ENCODE data around the gene RREB1.

The RREB1 gene

DNA sequence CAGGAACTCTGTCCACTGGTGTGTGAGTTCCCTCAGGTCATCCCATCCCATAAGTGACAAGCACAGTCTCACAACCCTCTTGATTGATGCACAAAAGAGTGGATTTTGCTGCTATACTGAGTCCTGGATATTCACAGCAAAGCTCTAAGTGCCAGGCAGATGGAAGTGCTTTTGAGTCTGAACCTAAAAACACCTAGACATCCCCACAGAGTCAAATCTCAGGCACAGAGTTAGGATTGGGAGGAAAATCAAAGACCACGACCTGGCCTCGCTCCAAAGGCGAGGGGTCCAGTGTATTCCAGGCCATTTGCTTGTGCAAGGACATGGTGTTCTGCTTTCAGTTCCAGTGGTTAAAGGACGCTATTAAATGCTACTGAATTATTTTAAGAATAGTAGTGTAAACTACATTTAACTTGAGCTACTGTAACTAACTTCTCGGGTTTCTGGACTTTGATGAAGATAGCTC is 56.8 kb downstream of the RREB1 start:
- no peak for DNase-seq (ENCODE audit: low read depth, low spot score)

DNA sequence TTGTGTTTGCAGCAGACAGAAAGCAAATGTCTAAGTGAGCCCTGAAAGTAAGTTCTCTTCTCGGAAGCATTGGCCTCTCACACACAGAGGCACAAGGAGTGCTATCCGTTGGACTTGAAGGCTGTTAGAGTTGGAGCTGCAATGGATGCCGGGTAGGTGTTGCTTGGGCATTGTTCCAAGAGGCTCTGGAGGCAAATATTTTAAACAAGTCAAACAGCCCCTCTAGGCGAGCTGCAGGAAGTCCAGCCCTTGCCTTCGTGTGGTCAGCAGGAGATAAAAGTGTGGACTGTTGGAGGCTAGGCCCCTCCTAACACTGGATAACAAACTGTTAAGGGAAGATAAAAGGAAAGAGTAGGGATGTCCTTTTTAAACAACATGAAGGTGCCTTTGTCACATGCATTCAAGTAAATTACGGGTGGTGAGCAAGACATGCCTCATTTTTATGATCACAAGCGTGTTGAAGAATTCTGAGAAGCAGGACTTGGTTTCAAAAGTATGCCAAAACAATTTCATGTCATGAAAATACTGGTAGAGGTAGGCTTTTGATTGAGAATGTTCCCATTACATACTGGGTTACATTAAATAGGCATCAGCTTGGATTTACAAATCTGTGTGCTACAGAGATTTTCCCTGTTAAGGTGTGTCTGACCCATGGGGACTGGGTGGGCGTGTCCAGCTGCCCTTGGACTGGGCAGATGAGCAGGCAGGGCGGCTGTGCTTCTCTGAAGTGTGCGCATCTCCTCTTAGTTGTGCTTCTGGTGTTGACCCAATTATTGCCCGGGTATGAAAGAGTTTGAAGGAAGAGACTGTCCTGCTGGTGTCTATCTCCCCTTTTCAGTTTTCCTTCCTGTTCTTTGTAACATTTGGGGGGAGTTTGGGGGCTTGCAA is 57.5 kb downstream of the RREB1 start:
- DNase-seq (ENCODE audit: low read depth, low spot score), result no peak

DNA sequence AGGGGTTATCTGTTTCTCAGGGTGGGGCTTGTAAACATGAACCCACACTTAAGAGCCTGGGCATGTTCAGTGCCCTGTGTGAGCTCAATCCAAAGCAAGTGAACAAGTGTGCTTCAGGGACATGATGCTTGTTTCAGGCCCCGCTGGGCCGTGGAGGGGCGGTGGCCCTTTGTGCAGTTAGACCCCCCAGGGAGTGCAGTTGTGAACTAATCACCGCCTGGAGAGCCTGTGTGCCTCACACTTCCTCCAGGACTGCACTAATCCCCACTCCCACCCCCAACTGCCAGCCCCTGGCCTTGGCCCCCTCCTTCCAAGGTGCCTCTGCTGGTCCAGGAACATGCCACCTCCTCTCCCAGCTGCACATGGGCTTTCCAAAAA is 58.1 kb downstream of the RREB1 start:
- no peak for DNase-seq (ENCODE audit: low read depth, low spot score)

- no peak for DNase-seq (ENCODE audit: low read depth, low spot score)
Measured at GRCh38 chr6:7166410-7167293, 58.9 kb downstream of the RREB1 start.

DNA sequence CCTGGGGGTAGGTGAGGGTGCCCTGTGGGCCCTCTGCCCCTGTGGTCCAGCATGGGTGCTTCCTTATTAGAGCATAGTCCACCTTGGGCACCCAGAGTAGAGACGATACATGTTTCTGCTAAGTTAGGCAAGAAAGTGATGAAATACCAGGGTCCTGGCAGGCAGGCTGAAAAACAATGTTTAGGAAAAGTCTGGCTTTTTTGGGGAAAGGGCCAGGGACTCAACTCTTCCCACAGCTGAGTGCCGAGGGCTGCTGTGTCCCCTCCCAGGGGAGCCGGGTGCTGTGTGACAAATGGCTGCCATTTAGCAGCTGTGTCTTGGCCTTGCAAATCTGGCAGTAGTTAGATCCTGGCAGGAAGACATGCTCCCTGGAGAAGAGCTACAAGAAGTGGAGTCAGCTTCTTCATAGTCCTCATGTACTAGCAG is 61.5 kb downstream of the RREB1 start:
- no peak for DNase-seq (ENCODE audit: low read depth, low spot score)

- DNase-seq (ENCODE audit: low read depth, low spot score), result no peak
Measured at GRCh38 chr6:7170117-7170732, 62.5 kb downstream of the RREB1 start.

DNA sequence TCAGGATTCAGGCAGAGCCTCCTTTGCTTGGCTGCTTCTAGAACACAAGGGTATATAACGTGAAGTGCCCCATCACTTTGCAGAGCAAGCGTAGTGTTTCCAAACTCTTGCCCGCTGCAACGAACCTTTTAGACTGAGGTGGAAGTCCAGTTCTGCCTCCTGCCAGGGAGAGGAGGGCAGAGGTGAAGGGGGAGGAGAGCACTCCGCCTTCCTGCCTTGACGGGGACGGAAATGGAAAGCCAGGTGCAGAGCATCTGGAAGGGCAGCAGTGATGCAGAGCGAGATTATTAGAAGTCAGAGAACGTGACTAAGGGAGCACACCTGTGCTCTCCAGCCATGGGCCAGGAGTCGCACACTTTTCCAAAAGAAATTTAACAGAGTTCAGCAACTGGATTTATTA is 63.4 kb downstream of the RREB1 start:
- no peak for DNase-seq (ENCODE audit: low read depth, low spot score)

GRCh38 chr6:7171733-7172132 is 64.0 kb downstream of the RREB1 start:
- no peak for DNase-seq (ENCODE audit: low read depth, low spot score)

DNA sequence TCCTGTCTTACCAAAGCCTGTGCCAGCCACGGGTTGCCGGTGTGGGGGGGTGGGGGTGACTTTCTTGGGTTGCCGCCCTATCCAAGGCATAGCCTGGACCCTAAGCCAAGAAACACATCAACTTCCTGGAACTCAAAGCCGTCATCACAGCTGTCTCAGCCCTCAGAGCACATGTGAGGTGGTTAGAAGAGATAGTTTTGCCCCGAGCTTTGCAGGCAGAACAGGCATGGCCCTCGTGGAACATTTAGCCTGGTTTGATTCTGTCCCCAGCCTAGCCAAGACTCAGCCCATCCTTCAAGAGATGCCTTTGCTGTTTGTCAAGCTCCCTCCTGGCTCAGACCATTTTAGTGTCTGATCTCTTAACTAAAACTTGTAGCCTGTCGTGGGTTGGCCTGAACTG is 64.9 kb downstream of the RREB1 start:
- no peak for DNase-seq (ENCODE audit: low read depth, low spot score)

- no peak for DNase-seq (ENCODE audit: low read depth, low spot score)
Measured at GRCh38 chr6:7173843-7174503, 66.2 kb downstream of the RREB1 start.

DNA sequence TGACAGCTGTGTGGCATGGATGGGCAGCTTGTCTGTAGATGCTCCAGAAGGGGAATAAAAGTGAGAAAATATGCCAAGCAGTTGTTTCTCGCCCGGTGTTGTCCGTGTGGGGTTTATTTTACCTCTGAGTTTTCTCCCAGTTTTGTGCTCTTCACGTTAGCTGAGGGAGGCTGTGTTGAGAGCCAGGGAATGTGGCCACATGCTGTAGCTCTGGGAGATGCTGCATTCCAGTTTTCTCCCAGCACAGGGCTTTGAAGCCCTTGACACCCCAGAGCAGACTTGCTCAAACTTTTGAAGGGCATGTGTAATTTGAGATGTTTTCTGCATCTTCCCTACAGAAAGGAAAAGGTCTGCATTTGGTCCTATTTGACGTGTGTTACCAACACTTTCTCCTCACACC is 67.7 kb downstream of the RREB1 start:
- DNase-seq (ENCODE audit: low read depth, low spot score), result no peak

DNA sequence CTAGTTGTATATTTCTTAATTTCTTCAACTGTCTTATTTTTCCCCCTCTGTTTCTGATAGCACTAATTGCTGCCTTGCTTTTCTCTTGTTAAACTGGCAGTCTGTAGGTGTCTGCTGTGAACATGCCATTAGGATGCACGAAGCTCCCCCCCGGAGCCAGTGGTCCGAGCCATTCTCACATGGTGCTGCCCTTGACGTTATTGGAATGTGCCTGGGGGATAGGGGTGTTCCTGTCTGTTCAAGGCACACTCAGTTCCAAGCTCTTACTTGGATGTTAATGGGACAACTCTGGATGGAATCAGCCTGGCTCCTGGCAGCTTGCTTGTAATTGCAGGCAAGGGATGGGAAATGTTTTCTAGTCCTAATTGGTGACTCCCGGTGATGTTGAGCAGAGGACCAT is 68.4 kb downstream of the RREB1 start:
- no peak for DNase-seq (ENCODE audit: low read depth, low spot score)

DNA sequence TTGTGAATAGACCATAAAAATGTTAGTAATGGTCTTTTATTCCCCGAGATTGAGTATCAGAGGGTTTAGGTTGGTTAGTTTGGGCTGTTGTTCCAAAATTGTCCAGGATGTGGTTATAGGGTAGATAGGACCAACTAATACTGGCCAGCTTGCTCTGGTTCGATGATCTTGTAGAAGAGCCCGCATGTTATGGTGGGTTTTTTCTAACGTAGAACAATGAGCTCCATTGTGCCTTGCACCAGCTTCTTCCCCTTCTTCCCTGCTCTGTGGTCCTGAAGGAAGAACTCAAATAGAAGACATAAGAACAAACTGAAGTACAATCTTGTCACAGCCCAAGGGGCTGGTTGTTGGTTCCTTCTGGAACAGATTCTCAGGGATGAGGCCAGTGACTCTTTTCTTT is 70.5 kb downstream of the RREB1 start:
- DNase-seq (ENCODE audit: low read depth, low spot score), result no peak

DNA sequence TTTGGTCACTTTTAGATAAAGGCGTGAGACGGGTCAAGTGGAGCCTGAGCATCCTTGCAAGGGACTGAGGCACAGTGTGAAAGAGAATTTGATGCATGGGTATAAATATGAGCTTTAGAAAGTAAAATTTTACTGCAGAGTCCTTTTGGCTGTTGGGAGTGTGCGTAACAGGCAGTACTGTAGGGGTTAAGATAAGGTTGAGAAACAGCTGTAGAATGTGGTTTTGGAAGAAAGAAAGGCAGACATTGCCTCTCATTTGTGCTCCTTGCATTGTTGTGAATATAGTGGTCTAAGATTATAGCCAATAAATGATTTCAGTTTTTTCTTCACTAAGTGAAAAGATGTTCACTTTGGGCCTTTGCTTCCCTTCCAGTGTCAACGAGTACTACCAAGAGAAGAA is 73.0 kb downstream of the RREB1 start:
- no peak for DNase-seq (ENCODE audit: low read depth, low spot score)

GRCh38 chr6:7183707-7184106 is 75.9 kb downstream of the RREB1 start:
- no peak for DNase-seq (ENCODE audit: low read depth, low spot score)

DNA sequence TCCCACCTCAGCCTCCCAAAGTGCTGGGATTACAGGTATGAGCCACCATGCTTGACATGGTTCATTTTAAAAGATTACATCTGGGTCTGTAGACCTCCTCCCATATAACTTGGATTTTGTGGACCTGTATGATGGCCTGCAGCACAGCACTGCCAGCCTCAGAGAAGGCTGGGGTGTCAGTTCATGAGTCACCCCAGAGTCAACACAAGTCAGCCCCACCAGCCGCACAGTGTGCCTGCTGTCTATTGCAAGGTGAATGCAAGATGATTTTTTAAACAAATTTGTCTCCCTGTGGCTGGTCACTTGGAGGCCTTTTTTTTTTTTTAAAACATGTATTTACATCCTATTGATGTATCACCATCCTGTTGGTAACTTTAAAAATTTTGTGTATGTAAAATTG is 76.7 kb downstream of the RREB1 start:
- no peak for DNase-seq (ENCODE audit: low read depth, low spot score)

DNA sequence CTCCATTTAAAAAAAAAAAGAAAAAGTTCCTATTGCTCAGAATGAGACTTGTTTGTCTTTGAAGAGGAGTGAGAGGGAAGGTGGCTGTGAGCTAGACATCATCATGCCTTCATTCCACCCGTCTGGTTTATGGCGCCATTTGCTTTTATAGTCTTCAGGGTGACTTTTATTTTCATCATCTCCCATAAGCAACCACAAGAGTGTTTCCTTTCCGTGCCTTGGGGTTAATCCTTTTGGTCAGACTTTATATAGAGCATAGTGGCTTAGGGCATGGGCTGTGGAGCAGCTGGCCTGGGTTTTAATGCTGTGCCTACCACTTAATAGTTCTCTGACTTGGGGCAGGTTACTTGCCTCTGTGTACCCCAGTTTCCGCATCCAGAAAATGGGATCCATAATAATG is 77.8 kb downstream of the RREB1 start:
- no peak for DNase-seq (ENCODE audit: low read depth, low spot score)

DNA sequence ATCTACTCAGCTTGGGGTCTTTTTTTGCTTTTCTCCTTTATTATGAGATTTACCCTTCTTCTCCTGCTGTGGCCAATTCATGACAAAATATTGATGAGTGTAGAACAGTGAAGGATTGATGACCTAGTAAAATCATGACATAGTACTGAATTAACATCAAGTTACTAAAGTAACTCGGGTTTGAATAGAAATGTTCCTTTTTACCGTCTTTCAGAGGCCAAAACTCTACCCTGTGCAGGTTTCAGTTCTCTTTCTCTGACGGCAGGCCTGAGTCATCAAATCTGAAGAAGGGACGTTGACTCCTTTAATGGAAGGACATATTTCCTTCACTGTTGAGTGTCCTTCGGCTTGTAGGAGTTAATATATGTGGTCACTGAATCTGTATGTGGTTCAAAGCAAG is 80.7 kb downstream of the RREB1 start:
- no peak for DNase-seq (ENCODE audit: low read depth, low spot score)

DNA sequence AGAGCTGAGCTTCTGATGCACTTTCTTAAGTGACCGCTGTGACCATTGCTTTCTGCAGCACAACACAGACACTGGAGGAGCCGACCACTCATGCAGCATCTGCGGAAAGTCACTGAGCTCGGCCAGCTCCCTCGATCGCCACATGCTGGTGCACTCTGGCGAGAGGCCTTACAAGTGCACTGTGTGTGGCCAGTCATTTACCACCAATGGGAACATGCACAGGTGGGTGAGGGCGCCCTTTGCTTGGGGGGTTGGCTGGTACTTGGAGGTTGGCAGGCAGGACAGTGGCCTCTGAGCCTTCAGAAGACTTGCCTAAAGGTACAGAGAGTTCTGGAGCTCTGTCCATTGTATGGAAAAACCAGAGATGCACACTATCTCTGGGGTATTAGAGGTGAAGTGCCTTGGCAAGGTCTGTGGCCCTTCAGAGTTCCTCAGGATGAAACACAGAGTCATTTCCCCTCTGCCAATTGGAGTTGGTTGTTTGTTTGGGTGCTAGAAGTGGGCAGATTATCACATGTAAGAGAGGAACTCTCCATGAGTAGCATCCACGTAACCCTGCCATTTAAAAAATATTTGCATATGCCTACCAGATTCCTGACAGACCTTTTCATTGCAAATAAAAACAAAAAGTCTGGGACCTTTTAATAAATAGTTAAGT is 81.5 kb downstream of the RREB1 start:
- DNase-seq (ENCODE audit: low read depth, low spot score), result no peak

DNA sequence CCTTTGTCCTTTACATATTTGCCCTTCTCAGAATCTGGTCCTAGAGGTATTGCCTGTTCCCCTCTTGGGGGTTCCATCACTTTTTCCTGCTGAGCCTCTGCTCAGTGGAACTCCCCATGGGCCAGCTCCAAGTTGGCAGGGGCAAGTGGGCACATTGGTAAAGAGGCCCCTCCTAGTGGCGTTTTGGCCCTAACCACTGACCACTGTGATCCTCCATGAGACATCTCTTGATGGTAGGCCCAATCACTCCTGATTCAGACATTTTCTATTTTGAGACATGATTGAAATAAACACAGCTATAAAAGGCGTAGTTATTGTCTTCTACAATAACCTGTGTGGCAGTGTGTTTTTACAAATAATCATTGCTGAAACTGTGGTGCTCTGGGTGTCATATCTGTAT is 83.0 kb downstream of the RREB1 start:
- no peak for DNase-seq (ENCODE audit: low read depth, low spot score)

DNA sequence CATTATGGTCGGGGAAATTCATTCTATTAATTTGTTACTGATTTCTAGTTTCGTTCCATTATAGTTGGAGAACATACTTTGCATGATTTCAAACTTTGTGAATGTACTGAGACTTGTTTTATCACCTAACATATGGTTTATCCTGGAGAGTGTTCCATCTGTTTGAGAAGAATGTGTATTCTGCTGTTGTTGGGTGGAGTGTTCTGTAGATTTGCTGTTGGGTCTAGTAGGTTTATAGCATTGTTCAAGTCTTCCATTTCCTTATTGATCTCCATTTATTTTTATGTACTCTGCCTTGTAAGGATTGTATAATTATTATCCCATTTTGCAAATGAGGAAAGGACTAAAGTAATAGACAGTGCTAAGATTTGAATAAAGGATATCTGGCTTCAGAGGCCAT is 85.4 kb downstream of the RREB1 start:
- no peak for DNase-seq (ENCODE audit: low read depth, low spot score)

All from activated CD4-positive, CD25-positive, alpha-beta regulatory T cell treated with anti-CD3 and anti-CD28 coated beads, Interleukin-2, amount 50 U/mL, for 16 hours (primary cell).